ENCODE data around the gene GJA1. TPM values are rescaled to one million over a fixed set of nuclear protein-coding genes. Genes with fewer than 3 reads are reported as not detected.

GJA1 gene
- total RNA-seq, 6 donors from 2014 or later, result 12.6 to 155 (median 87.8) TPM

- H3K27ac ChIP-seq, result no peak overlapping the region
- H3K27me3 ChIP-seq, result no peaks in the 10 kb centered on the region
- no peak for ATAC-seq (ENCODE audit: low FRiP score in 2 of 2)
- WGBS, 2 donors, result 92 to 95% methylated on average over 21 of the region's 21 CpGs
- DNase-seq, result no peak
- no peak for TF ChIP-seq POLR2A (IDR thresholded peaks at IDR 0.05)
- no peak for TF ChIP-seq CTCF (IDR thresholded peaks at IDR 0.05)
- TF ChIP-seq EP300 (IDR thresholded peaks at IDR 0.05), result no peak
- no peak overlapping the region for H3K4me3 ChIP-seq
- no peaks in the 10 kb centered on the region for H3K4me1 ChIP-seq
- H3K36me3 ChIP-seq, result no peaks in the 10 kb centered on the region
- H3K9me3 ChIP-seq, result no peaks in the 10 kb centered on the region
Observed at GRCh38 chr6:121479486-121480098, 44.1 kb downstream of the GJA1 start.

GRCh38 chr6:121480099-121480713 lies 44.8 kb downstream of the GJA1 start:
- Histone ChIP-seq H3K4me1 (no peaks in the 10 kb centered on the region), H3K9me3 (no peaks in the 10 kb centered on the region), H3K4me3 (no peak overlapping the region), H3K27me3 (no peaks in the 10 kb centered on the region), H3K36me3 (no peaks in the 10 kb centered on the region), H3K27ac (no peak overlapping the region)
- DNase-seq, result no peak
- 88 to 92% methylated on average over 18 of the region's 18 CpGs for WGBS, 2 donors
- no peak for ATAC-seq (ENCODE audit: low FRiP score in 2 of 2)
- TF ChIP-seq POLR2AphosphoS5 (IDR thresholded peaks at IDR 0.05) (no peak), CTCF (IDR thresholded peaks at IDR 0.05) (no peak)

GRCh38 chr6:121482004-121482693 lies 46.7 kb downstream of the GJA1 start:
- ATAC-seq (ENCODE audit: low FRiP score in 2 of 2) (peak in 1 of 2 donors; percentile 55), DNase-seq (no peak)
- H3K9me3 ChIP-seq, result no peaks in the 10 kb centered on the region
- no peaks in the 10 kb centered on the region for H3K4me1 ChIP-seq
- no peak overlapping the region for H3K27ac ChIP-seq
- no peak overlapping the region for H3K4me3 ChIP-seq
- H3K27me3 ChIP-seq, result no peaks in the 10 kb centered on the region
- no peaks in the 10 kb centered on the region for H3K36me3 ChIP-seq
- 84 to 89% methylated on average over 6 of the region's 6 CpGs for WGBS, 2 donors
- TF ChIP-seq EP300 (IDR thresholded peaks at IDR 0.05) (no peak), POLR2A (IDR thresholded peaks at IDR 0.05) (no peak), POLR2AphosphoS5 (IDR thresholded peaks at IDR 0.05) (no peak), CTCF (IDR thresholded peaks at IDR 0.05) (no peak)

- DNase-seq (no peak), ATAC-seq (ENCODE audit: low FRiP score in 2 of 2) (no peak)
- Histone ChIP-seq H3K27me3 (no peaks in the 10 kb centered on the region), H3K36me3 (no peaks in the 10 kb centered on the region), H3K4me1 (no peaks in the 10 kb centered on the region), H3K9me3 (no peaks in the 10 kb centered on the region), H3K4me3 (no peak overlapping the region), H3K27ac (no peak overlapping the region)
- TF ChIP-seq CTCF (IDR thresholded peaks at IDR 0.05) (no peak), EP300 (IDR thresholded peaks at IDR 0.05) (no peak), POLR2AphosphoS5 (IDR thresholded peaks at IDR 0.05) (no peak), POLR2A (IDR thresholded peaks at IDR 0.05) (no peak)
Observed at GRCh38 chr6:121482751-121483150, 47.3 kb downstream of the GJA1 start.

All from upper lobe of left lung (tissue), 6 donors.